NCI-H2227 (cell line): ENCODE results near the gene TCL1A.
"Not testable (repeated sequence)": the region's sequence is repeated elsewhere in the genome, so short reads cannot be mapped to it uniquely, and the experiment has no call there.

Experiments
- DNase-seq: peaks from one replicate; lab custom pipeline; 2025; ENCODE audit not compliant: unreplicated experiment; lab: John Stamatoyannopoulos, UW

The TCL1A gene

GRCh38 chr14:95679148-95679815 lies 34.6 kb downstream of the TCL1A start:
- peak; percentile 47 for DNase-seq

- DNase-seq = no peak
Observed at GRCh38 chr14:95677179-95677835, 36.6 kb downstream of the TCL1A start.

GRCh38 chr14:95675486-95675885 lies 38.4 kb downstream of the TCL1A start:
- peak; percentile 43 for DNase-seq

GRCh38 chr14:95674613-95675012 lies 39.3 kb downstream of the TCL1A start:
- DNase-seq = no peak

GRCh38 chr14:95668235-95668772 lies 45.6 kb downstream of the TCL1A start:
- no peak for DNase-seq

- no peak for DNase-seq
Observed at GRCh38 chr14:95667249-95667693, 46.7 kb downstream of the TCL1A start.

- no peak for DNase-seq
Observed at GRCh38 chr14:95666450-95666849, 47.5 kb downstream of the TCL1A start.

- DNase-seq = not testable (repeated sequence)
Observed at GRCh38 chr14:95665530-95665929, 48.4 kb downstream of the TCL1A start.

- no peak for DNase-seq
Observed at GRCh38 chr14:95664546-95664945, 49.4 kb downstream of the TCL1A start.

GRCh38 chr14:95664066-95664465 lies 49.9 kb downstream of the TCL1A start:
- no peak for DNase-seq

- no peak for DNase-seq
Observed at GRCh38 chr14:95663226-95663797, 50.6 kb downstream of the TCL1A start.

- no peak for DNase-seq
Observed at GRCh38 chr14:95662376-95663186, 51.3 kb downstream of the TCL1A start.

- no peak for DNase-seq
Observed at GRCh38 chr14:95660651-95661515, 53.0 kb downstream of the TCL1A start.

- no peak for DNase-seq
Observed at GRCh38 chr14:95659990-95660385, 53.9 kb downstream of the TCL1A start.
